GM18520 (cell line): ENCODE data around the gene PHLDA3.
A peak's percentile ranks its signal among the peaks of the same experiment; 100 is the strongest.
"Not testable (repeated sequence)": the region's sequence is repeated elsewhere in the genome, so short reads cannot be mapped to it uniquely, and the experiment has no call there.

Experiments used
- ATAC-seq: cut with Tn5 transposase; IDR thresholded peaks from one replicate; pipeline ENCODE4 v1.9.1; 2021; ENCODE audit not compliant: unreplicated experiment

The PHLDA3 gene

GRCh38 chr1:201488830-201489589, 20.0 kb upstream of the PHLDA3 start:
- no peak for ATAC-seq

GRCh38 chr1:201487742-201488141, 18.8 kb upstream of the PHLDA3 start:
- no peak for ATAC-seq

- no peak for ATAC-seq
Measured at GRCh38 chr1:201486187-201486586, 17.2 kb upstream of the PHLDA3 start.

GRCh38 chr1:201485184-201485774, 16.3 kb upstream of the PHLDA3 start:
- ATAC-seq = no peak

GRCh38 chr1:201483373-201483949, 14.5 kb upstream of the PHLDA3 start:
- no peak for ATAC-seq

- ATAC-seq = no peak
Measured at GRCh38 chr1:201482755-201483154, 13.8 kb upstream of the PHLDA3 start.

- peak; percentile 65 for ATAC-seq
Measured at GRCh38 chr1:201481761-201482493, 12.9 kb upstream of the PHLDA3 start.

- ATAC-seq = no peak
Measured at GRCh38 chr1:201481004-201481380, 12.0 kb upstream of the PHLDA3 start.

- ATAC-seq = peak; percentile 34
Measured at GRCh38 chr1:201480231-201481003, 11.4 kb upstream of the PHLDA3 start.

GRCh38 chr1:201479201-201479730, 10.3 kb upstream of the PHLDA3 start:
- ATAC-seq = no peak

GRCh38 chr1:201478666-201479065, 9.7 kb upstream of the PHLDA3 start:
- ATAC-seq = not testable (repeated sequence)

GRCh38 chr1:201476670-201477344, 7.8 kb upstream of the PHLDA3 start:
- no peak for ATAC-seq

- ATAC-seq = no peak
Measured at GRCh38 chr1:201475915-201476669, 7.1 kb upstream of the PHLDA3 start.

- no peak for ATAC-seq
Measured at GRCh38 chr1:201475130-201475529, 6.1 kb upstream of the PHLDA3 start.

- no peak for ATAC-seq
Measured at GRCh38 chr1:201473296-201473695, 4.3 kb upstream of the PHLDA3 start.

- not testable (repeated sequence) for ATAC-seq
Measured at GRCh38 chr1:201472321-201472720, 3.3 kb upstream of the PHLDA3 start.

- ATAC-seq = no peak
Measured at GRCh38 chr1:201471772-201472171, 2.8 kb upstream of the PHLDA3 start.

GRCh38 chr1:201470581-201470980, 1.6 kb upstream of the PHLDA3 start:
- no peak for ATAC-seq

- ATAC-seq = no peak
Measured at GRCh38 chr1:201469645-201470074, 672 bp upstream of the PHLDA3 start.
